HG03095 (cell line): ENCODE measurements around the gene RTN1.

Experiments
- ATAC-seq: cut with Tn5 transposase; IDR thresholded peaks from one replicate; pipeline ENCODE4 v1.9.1; 2021; ENCODE audit warnings: moderate library complexity; ENCODE audit not compliant: unreplicated experiment

The RTN1 gene

GRCh38 chr14:59633486-59633885 is 237.1 kb downstream of the RTN1 start:
- no peak for ATAC-seq

- no peak for ATAC-seq
Observed at GRCh38 chr14:59632381-59632780, 238.2 kb downstream of the RTN1 start.

- ATAC-seq, result no peak
Observed at GRCh38 chr14:59631237-59631636, 239.3 kb downstream of the RTN1 start.

- ATAC-seq, result no peak
Observed at GRCh38 chr14:59630288-59630963, 240.2 kb downstream of the RTN1 start.

GRCh38 chr14:59629444-59630287 is 240.9 kb downstream of the RTN1 start:
- ATAC-seq, result no peak

- ATAC-seq, result no peak
Observed at GRCh38 chr14:59627011-59627520, 243.5 kb downstream of the RTN1 start.

GRCh38 chr14:59622631-59623030 is 247.9 kb downstream of the RTN1 start:
- ATAC-seq, result no peak

GRCh38 chr14:59619061-59619460 is 251.5 kb downstream of the RTN1 start:
- no peak for ATAC-seq

GRCh38 chr14:59601056-59601455 is 269.5 kb downstream of the RTN1 start:
- no peak for ATAC-seq

- no peak for ATAC-seq
Observed at GRCh38 chr14:59600211-59600945, 270.2 kb downstream of the RTN1 start.

- no peak for ATAC-seq
Observed at GRCh38 chr14:59595071-59595470, 275.5 kb downstream of the RTN1 start.

GRCh38 chr14:59591641-59592370 is 278.8 kb downstream of the RTN1 start:
- ATAC-seq, result no peak

GRCh38 chr14:59588101-59588500 is 282.5 kb downstream of the RTN1 start:
- ATAC-seq, result no peak

GRCh38 chr14:59585891-59586554 is 284.6 kb downstream of the RTN1 start:
- no peak for ATAC-seq

GRCh38 chr14:59583755-59584154 is 286.8 kb downstream of the RTN1 start:
- no peak for ATAC-seq

- no peak for ATAC-seq
Observed at GRCh38 chr14:59582845-59583509, 287.6 kb downstream of the RTN1 start.

- ATAC-seq, result no peak
Observed at GRCh38 chr14:59582161-59582560, 288.4 kb downstream of the RTN1 start.

GRCh38 chr14:59580911-59581310 is 289.7 kb downstream of the RTN1 start:
- ATAC-seq, result no peak
